GM15510 (cell line): Measurements from ENCODE around the gene FARP1.

Experiments used
- POLR2A ChIP-seq: IDR thresholded peaks from 3 replicates; pipeline ENCODE4 v1.6.1; 2011; ENCODE audit warnings: borderline replicate concordance; ENCODE audit not compliant: insufficient read length; ENCODE audit errors: extremely low read depth

FARP1 gene

GRCh38 chr13:98180092-98180491 is 37.2 kb downstream of the FARP1 start:
- no peak for TF ChIP-seq POLR2A

GRCh38 chr13:98181111-98181815 is 38.4 kb downstream of the FARP1 start:
- TF ChIP-seq POLR2A: no peak

GRCh38 chr13:98182153-98182552 is 39.3 kb downstream of the FARP1 start:
- TF ChIP-seq POLR2A: no peak

- no peak for TF ChIP-seq POLR2A
These were observed 39.7 kb downstream of the FARP1 start for GRCh38 chr13:98182589-98182988.

GRCh38 chr13:98184792-98185191 is 41.9 kb downstream of the FARP1 start:
- TF ChIP-seq POLR2A: no peak

- no peak for TF ChIP-seq POLR2A
These were observed 44.5 kb downstream of the FARP1 start for GRCh38 chr13:98187155-98187964.

- no peak for TF ChIP-seq POLR2A
These were observed 45.0 kb downstream of the FARP1 start for GRCh38 chr13:98187965-98188261.

GRCh38 chr13:98188544-98189166 is 45.8 kb downstream of the FARP1 start:
- no peak for TF ChIP-seq POLR2A

- no peak for TF ChIP-seq POLR2A
These were observed 47.1 kb downstream of the FARP1 start for GRCh38 chr13:98189841-98190505.

GRCh38 chr13:98190889-98191444 is 48.1 kb downstream of the FARP1 start:
- TF ChIP-seq POLR2A: no peak

GRCh38 chr13:98192008-98192407 is 49.1 kb downstream of the FARP1 start:
- TF ChIP-seq POLR2A: no peak

GRCh38 chr13:98195054-98195791 is 52.3 kb downstream of the FARP1 start:
- no peak for TF ChIP-seq POLR2A

- no peak for TF ChIP-seq POLR2A
These were observed 55.8 kb downstream of the FARP1 start for GRCh38 chr13:98198683-98199082.

- no peak for TF ChIP-seq POLR2A
These were observed 56.6 kb downstream of the FARP1 start for GRCh38 chr13:98199480-98199879.
